ENCODE data around the gene HSPB2.
"Not testable (repeated sequence)": the region's sequence is repeated elsewhere in the genome, so short reads cannot be mapped to it uniquely, and the experiment has no call there.

HSPB2 gene

DNA sequence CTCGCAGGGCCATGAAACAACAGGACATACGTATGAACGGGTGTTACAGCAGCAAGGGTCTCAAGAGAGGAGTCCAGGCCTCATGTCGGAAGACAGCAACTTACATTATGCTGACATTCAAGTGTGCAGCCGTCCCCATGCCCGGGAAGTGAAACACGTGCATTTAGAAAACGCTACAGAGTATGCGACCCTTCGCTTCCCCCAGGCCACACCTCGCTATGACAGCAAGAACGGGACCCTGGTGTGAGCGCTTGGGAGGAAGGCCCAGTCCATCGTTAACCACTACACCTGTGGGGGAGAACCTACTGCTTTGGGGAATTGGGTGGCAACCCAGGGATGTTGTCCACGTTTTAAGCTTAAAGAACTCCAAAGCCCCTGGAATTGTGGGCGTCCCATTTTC lies 13.4 kb downstream of the HSPB2 start:
- Mint-ChIP-seq H3K27me3 (no peaks in the 10 kb centered on the region), H3K27ac (peak overlapping the region; percentile 8), H3K4me3 (peak overlapping the region; percentile 88), H3K4me1 (peaks cover 10% of the 10 kb centered on the region), H3K36me3 (no peaks in the 10 kb centered on the region), H3K9me3 (no peaks in the 10 kb centered on the region)

- H3K27ac Mint-ChIP-seq = peak overlapping the region; percentile 87
- peaks cover 11% of the 10 kb centered on the region for H3K4me1 Mint-ChIP-seq
- H3K9me3 Mint-ChIP-seq = no peaks in the 10 kb centered on the region
- H3K36me3 Mint-ChIP-seq = no peaks in the 10 kb centered on the region
- H3K4me3 Mint-ChIP-seq = peak overlapping the region; percentile 88
- no peaks in the 10 kb centered on the region for H3K27me3 Mint-ChIP-seq
Observed at GRCh38 chr11:111926505-111927391, 14.2 kb downstream of the HSPB2 start.

DNA sequence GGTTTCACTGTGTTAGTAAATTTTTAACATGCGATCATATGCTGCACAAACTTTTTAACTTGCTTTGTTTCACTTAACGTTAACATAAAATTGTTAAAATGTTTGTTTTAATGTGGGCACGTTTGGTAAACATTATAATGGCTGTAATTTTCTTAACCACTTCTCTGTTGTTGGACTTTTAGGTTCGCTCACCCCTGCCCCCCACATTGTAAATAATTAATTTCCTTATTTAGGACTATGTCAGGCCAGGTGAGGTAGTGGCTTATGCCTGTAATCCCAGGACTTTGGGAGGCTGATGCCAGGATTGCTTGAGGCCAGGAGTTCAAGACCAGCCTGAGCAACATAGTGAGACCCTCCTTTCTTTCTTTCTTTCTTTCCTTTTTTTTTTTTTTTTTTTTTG lies 17.9 kb downstream of the HSPB2 start:
- Mint-ChIP-seq H3K27me3 (no peaks in the 10 kb centered on the region), H3K36me3 (no peaks in the 10 kb centered on the region), H3K27ac (no peak overlapping the region), H3K4me1 (peaks cover 33% of the 10 kb centered on the region), H3K4me3 (no peak overlapping the region), H3K9me3 (no peaks in the 10 kb centered on the region)

GRCh38 chr11:111932611-111932950 lies 20.0 kb downstream of the HSPB2 start:
- H3K27me3 Mint-ChIP-seq = no peaks in the 10 kb centered on the region
- H3K4me3 Mint-ChIP-seq = peak overlapping the region; percentile 42
- H3K27ac Mint-ChIP-seq = peak overlapping the region; percentile 88
- H3K36me3 Mint-ChIP-seq = no peaks in the 10 kb centered on the region
- H3K9me3 Mint-ChIP-seq = no peaks in the 10 kb centered on the region
- H3K4me1 Mint-ChIP-seq = peaks cover 37% of the 10 kb centered on the region

GRCh38 chr11:111933176-111933575 lies 20.6 kb downstream of the HSPB2 start:
- Mint-ChIP-seq H3K4me1 (peaks cover 43% of the 10 kb centered on the region), H3K27ac (peak overlapping the region; percentile 81)
- H3K4me3 Mint-ChIP-seq, H3K9me3 Mint-ChIP-seq, H3K27me3 Mint-ChIP-seq, H3K36me3 Mint-ChIP-seq: not testable (repeated sequence)

GRCh38 chr11:111933872-111934271 lies 21.3 kb downstream of the HSPB2 start:
- Mint-ChIP-seq H3K27me3 (no peaks in the 10 kb centered on the region), H3K27ac (peak overlapping the region; percentile 51), H3K4me3 (no peak overlapping the region), H3K9me3 (no peaks in the 10 kb centered on the region), H3K36me3 (no peaks in the 10 kb centered on the region), H3K4me1 (peaks cover 50% of the 10 kb centered on the region)

- Mint-ChIP-seq H3K9me3 (no peaks in the 10 kb centered on the region), H3K4me3 (no peak overlapping the region), H3K27me3 (no peaks in the 10 kb centered on the region), H3K4me1 (peaks cover 54% of the 10 kb centered on the region), H3K36me3 (no peaks in the 10 kb centered on the region), H3K27ac (no peak overlapping the region)
Observed at GRCh38 chr11:111934306-111934705, 21.8 kb downstream of the HSPB2 start.

DNA sequence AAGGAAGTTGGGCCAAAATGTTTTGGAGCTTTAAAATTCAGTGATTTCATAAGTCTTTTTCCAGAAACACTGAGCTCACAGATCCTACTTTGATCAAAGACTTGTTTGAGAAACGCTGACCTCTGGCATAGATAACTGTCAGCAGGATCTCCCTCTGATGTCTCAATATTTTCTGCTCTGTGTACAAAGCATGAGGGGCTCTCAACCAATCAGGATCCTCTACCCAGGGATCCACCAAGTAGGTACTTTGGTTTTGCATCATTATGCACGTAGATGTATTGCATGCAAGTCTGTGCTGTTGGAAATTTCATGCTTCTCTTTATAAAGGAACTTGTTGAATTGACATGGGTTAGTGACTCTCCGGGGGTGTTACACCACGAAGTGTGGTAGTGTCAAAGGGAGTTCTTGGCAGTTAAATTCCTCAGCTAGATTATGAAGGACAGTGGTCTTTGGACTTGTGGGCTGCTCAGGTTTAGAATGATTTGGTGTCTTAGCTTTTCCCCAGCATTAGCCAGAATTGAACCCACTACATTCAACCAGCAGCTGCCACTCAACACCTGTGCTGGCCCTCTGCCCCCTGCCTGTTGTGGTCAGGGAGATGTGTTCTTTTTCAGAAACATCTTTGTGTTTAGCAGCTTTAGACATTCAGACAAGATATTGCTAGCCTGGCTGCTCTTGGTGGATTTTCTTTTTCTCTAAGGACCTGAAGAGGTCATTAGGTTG lies 22.9 kb downstream of the HSPB2 start:
- Mint-ChIP-seq H3K36me3 (no peaks in the 10 kb centered on the region), H3K4me1 (peaks cover 61% of the 10 kb centered on the region), H3K4me3 (peak overlapping the region; percentile 47), H3K9me3 (no peaks in the 10 kb centered on the region), H3K27me3 (no peaks in the 10 kb centered on the region), H3K27ac (peak overlapping the region; percentile 82)

GRCh38 chr11:111936040-111936540 lies 23.6 kb downstream of the HSPB2 start:
- no peaks in the 10 kb centered on the region for H3K9me3 Mint-ChIP-seq
- peak overlapping the region; percentile 79 for H3K4me3 Mint-ChIP-seq
- no peaks in the 10 kb centered on the region for H3K36me3 Mint-ChIP-seq
- peaks cover 65% of the 10 kb centered on the region for H3K4me1 Mint-ChIP-seq
- no peaks in the 10 kb centered on the region for H3K27me3 Mint-ChIP-seq
- peak overlapping the region; percentile 82 for H3K27ac Mint-ChIP-seq

GRCh38 chr11:111937461-111937769 lies 24.9 kb downstream of the HSPB2 start:
- Mint-ChIP-seq H3K27ac (peak overlapping the region; percentile 88), H3K4me1 (peaks cover 60% of the 10 kb centered on the region)

GRCh38 chr11:111937844-111938243 lies 25.3 kb downstream of the HSPB2 start:
- H3K4me1 Mint-ChIP-seq = peaks cover 55% of the 10 kb centered on the region
- H3K27me3 Mint-ChIP-seq = no peaks in the 10 kb centered on the region
- peak overlapping the region; percentile 79 for H3K4me3 Mint-ChIP-seq
- no peaks in the 10 kb centered on the region for H3K36me3 Mint-ChIP-seq
- H3K27ac Mint-ChIP-seq = peak overlapping the region; percentile 88
- H3K9me3 Mint-ChIP-seq = no peaks in the 10 kb centered on the region

More at GRCh38 chr11:111937461-111937769, 24.9 kb downstream of the HSPB2 start:
- Mint-ChIP-seq H3K9me3 (no peaks in the 10 kb centered on the region), H3K27me3 (no peaks in the 10 kb centered on the region), H3K36me3 (no peaks in the 10 kb centered on the region), H3K4me3 (peak overlapping the region; percentile 79)

GRCh38 chr11:111938687-111939160 lies 26.2 kb downstream of the HSPB2 start:
- Mint-ChIP-seq H3K4me1 (peaks cover 53% of the 10 kb centered on the region), H3K27ac (peak overlapping the region; percentile 92), H3K27me3 (no peaks in the 10 kb centered on the region), H3K9me3 (no peaks in the 10 kb centered on the region), H3K36me3 (no peaks in the 10 kb centered on the region), H3K4me3 (peak overlapping the region; percentile 79)

GRCh38 chr11:111939836-111940604 lies 27.5 kb downstream of the HSPB2 start:
- H3K9me3 Mint-ChIP-seq = no peaks in the 10 kb centered on the region
- peak overlapping the region; percentile 9 for H3K4me3 Mint-ChIP-seq
- peak overlapping the region; percentile 63 for H3K27ac Mint-ChIP-seq
- H3K27me3 Mint-ChIP-seq = no peaks in the 10 kb centered on the region
- peaks cover 58% of the 10 kb centered on the region for H3K4me1 Mint-ChIP-seq
- peaks cover 3% of the 10 kb centered on the region for H3K36me3 Mint-ChIP-seq

DNA sequence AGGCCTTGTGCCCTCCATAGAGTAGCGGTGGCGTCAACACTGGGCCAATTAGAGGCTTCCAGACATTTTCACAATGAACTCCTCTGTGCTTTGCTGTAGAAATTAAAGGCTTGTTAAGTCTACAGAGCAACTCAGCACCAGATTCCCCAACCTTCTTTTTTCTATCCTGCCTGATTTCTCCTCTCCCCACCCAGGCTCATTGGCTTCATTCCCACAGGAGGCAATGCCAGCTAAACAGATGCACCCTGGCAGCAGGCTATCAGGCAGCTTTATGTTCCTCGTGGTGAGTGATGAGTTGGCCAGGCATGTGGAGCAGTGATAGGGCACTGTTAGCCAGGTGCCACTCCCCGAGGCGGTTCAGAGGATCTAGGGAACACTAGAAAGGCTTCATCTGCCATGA lies 29.4 kb downstream of the HSPB2 start:
- Mint-ChIP-seq H3K4me3 (no peak overlapping the region), H3K36me3 (peaks cover 4% of the 10 kb centered on the region), H3K27ac (no peak overlapping the region)

GRCh38 chr11:111942829-111943228 lies 30.3 kb downstream of the HSPB2 start:
- no peaks in the 10 kb centered on the region for H3K9me3 Mint-ChIP-seq
- H3K27me3 Mint-ChIP-seq = no peaks in the 10 kb centered on the region
- H3K36me3 Mint-ChIP-seq = peaks cover 4% of the 10 kb centered on the region
- peaks cover 40% of the 10 kb centered on the region for H3K4me1 Mint-ChIP-seq
- H3K27ac Mint-ChIP-seq = no peak overlapping the region
- no peak overlapping the region for H3K4me3 Mint-ChIP-seq

More for the DNA sequence above, 29.4 kb downstream of the HSPB2 start:
- H3K4me1 Mint-ChIP-seq = peaks cover 43% of the 10 kb centered on the region
- H3K9me3 Mint-ChIP-seq = no peaks in the 10 kb centered on the region
- no peaks in the 10 kb centered on the region for H3K27me3 Mint-ChIP-seq

Measured in activated naive CD4-positive, alpha-beta T cell treated with anti-CD3 and anti-CD28 coated beads, Interleukin-2, amount 50 U/mL, for 24 hours (primary cell).